HG03378 (cell line): ENCODE results near the gene KRT32.

ENCODE experiments used
- ATAC-seq: cut with Tn5 transposase; IDR thresholded peaks from one replicate; pipeline ENCODE4 v1.9.1; 2021; ENCODE audit warnings: mild to moderate bottlenecking, moderate library complexity; ENCODE audit not compliant: unreplicated experiment

KRT32 gene

GRCh38 chr17:41466988-41467387 is at the start of gene KRT32:
KRT32 (minus strand) TSS chr17:41467386; CDS start chr17:41467325, 61 bp downstream.
- ATAC-seq = no peak

GRCh38 chr17:41516830-41517283 is 49.7 kb upstream of the KRT32 start:
- ATAC-seq = no peak

GRCh38 chr17:41516147-41516829 is 49.1 kb upstream of the KRT32 start:
- ATAC-seq = no peak

- ATAC-seq = no peak
Observed at GRCh38 chr17:41513168-41513547, 46.0 kb upstream of the KRT32 start.

GRCh38 chr17:41512546-41513167 is 45.5 kb upstream of the KRT32 start:
- ATAC-seq = no peak

- no peak for ATAC-seq
Observed at GRCh38 chr17:41511716-41512115, 44.5 kb upstream of the KRT32 start.

GRCh38 chr17:41511116-41511515 is 43.9 kb upstream of the KRT32 start:
- no peak for ATAC-seq

- no peak for ATAC-seq
Observed at GRCh38 chr17:41510251-41511065, 43.3 kb upstream of the KRT32 start.

- no peak for ATAC-seq
Observed at GRCh38 chr17:41507315-41507880, 40.2 kb upstream of the KRT32 start.

- no peak for ATAC-seq
Observed at GRCh38 chr17:41505809-41506767, 38.9 kb upstream of the KRT32 start.

- no peak for ATAC-seq
Observed at GRCh38 chr17:41505007-41505808, 38.0 kb upstream of the KRT32 start, which contains the start of gene KRT13. KRT13 (minus strand) TSS chr17:41505612; CDS start chr17:41505550, 62 bp downstream.

GRCh38 chr17:41504246-41504977 is 37.2 kb upstream of the KRT32 start:
- ATAC-seq = no peak

GRCh38 chr17:41503202-41503601 is 36.0 kb upstream of the KRT32 start:
- no peak for ATAC-seq

GRCh38 chr17:41500131-41500911 is 33.1 kb upstream of the KRT32 start:
- ATAC-seq = no peak

- no peak for ATAC-seq
Observed at GRCh38 chr17:41499714-41500113, 32.5 kb upstream of the KRT32 start.

GRCh38 chr17:41498276-41498675 is 31.1 kb upstream of the KRT32 start:
- ATAC-seq = no peak

GRCh38 chr17:41496803-41497484 is 29.8 kb upstream of the KRT32 start:
- no peak for ATAC-seq
